GM19238 (cell line): Measurements from ENCODE around the gene ENOX2.

ENCODE experiments used
- DNase-seq: peaks from one replicate; pipeline ENCODE4 v3.0.0; 2011; ENCODE audit warnings: low spot score; ENCODE audit not compliant: insufficient read length

Gene ENOX2

GRCh38 chrX:130702867-130703707 is 199.9 kb downstream of the ENOX2 start:
- DNase-seq: no peak

DNA sequence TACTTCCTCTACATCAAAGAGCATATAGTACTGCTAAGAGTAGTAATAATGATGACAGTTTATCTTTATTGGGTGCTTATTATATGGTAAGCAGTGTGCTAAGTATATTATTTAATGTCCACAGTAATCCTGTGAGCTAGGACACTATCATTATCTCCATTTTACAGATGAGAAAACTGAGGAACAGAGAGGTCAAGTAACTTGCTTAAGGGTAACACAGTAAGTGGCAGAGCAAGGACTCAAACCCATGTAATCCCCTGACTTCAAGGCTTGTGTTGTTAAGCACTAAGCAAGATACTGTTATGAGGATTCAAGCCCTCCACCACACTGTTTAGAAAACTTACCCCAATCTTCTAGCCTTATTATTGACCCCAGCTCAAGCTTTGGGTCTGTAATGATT is 202.4 kb downstream of the ENOX2 start:
- no peak for DNase-seq

- no peak for DNase-seq
These were observed 203.4 kb downstream of the ENOX2 start for GRCh38 chrX:130699618-130700017.

GRCh38 chrX:130696542-130696941 is 206.5 kb downstream of the ENOX2 start:
- no peak for DNase-seq

DNA sequence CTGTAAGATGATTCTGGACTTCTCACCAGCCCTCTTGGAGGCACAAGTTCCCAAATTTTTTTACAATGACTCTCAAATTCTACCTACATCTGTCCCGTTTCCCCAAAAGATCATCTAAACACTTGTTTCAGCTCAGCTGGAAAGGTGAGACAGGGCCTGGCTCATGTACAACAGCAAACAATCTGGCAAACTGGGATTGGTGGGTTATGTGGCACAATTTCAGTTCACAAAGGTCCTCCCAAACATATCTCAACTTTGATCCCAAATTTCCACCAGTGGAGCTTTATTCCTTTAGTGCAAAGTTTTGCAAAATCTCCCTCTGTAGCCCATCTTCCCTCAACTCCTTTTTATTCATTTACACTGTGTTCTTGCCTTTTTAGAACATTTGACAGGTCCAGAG is 207.1 kb downstream of the ENOX2 start:
- DNase-seq: no peak

DNA sequence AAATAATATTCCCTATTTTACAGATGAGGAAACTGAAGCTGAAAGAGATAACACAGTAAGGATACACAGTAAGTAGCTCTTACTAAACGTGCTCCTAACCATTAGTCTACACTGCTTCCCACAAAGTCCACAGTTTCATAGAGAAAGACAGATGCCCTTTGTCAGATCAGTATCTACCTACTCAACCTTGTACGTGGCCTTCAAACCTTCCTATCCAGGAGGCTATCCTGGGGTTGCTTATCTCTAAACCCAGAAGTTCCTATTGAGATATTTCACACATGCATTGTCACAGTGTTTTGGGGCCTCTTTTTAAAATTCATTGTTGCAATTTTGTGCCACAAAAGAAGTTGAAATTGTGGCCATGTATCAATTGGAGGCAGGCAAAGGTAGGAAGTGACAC is 208.0 kb downstream of the ENOX2 start:
- DNase-seq: no peak

DNA sequence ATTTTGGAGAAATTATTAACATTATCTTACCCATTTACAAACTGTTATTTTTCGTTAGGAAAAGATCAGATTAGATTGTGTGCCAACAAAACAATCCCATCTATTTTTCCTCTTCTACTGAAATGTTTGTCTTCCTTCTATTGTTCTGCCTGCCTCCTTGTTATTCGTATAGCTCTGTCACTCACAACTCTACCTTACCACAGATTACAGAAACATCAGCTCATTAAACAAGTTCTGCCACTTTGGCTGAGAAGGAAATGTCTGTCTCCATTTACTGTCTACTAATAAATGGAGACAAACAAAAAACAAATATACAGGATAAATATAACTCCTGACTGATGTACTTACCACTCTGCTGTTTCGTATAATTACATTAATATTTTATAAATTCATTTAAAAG is 211.4 kb downstream of the ENOX2 start:
- DNase-seq: no peak

- DNase-seq: no peak
These were observed 214.6 kb downstream of the ENOX2 start for GRCh38 chrX:130688360-130688759.

DNA sequence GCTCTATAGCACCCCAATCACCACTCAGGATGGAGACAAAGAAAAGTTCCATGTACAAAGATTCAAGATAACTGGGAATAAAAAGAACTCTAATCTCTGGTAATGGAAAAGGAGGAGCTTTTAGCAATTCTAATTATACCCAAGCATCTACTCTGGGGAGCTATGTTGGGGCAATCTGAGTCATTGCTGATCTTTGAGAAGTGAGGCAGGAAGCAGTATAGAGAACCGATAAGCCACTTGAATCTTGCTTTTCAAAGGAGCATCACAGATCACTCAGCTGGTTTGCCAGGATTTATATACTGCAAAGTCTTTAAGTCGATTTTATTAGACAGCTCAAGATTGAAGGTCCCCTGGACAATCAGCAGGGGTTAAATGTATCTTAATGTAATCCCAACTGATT is 220.0 kb downstream of the ENOX2 start:
- no peak for DNase-seq

- DNase-seq: no peak
These were observed 222.6 kb downstream of the ENOX2 start for GRCh38 chrX:130680164-130681035.

DNA sequence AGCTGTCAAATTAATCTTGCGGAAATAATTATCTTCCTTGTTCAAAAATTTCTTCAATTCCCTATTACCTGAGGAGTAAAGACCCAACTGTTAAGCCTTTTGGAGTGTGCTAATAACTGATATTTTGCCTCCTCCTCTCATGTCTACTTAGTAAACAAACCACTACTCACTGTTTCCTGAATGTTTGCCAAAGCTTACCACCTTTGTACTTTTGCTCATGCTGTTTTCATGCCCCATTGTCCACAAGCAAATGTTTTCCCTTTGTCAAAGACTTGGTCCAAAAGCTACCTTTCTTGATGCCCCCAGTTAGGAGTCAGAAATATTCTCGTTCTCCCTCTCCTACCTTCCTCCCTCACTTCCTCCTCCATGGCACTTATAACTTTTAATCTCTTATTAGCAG is 226.1 kb downstream of the ENOX2 start:
- DNase-seq: no peak

DNA sequence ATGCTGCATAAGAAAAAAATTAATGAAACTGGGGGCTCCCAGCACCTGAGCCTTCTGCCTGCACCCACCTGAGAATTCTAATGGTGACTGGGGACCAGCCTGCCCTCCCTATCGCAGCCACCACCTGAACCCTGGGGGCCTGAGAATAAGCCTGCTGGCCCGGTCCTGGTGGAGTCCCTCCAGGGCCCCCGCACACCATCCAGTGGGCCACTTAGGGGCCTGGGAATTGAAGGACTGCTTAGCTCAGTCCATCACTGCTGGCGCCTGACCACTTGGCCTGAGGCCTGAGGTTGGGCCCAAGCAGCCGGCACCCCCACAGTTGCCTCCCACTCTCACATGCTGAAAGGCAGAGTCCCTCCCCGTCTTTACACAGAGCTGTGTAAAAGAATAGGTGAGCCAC is 230.8 kb downstream of the ENOX2 start:
- DNase-seq: no peak

GRCh38 chrX:130669233-130669632 is 233.8 kb downstream of the ENOX2 start:
- no peak for DNase-seq

- no peak for DNase-seq
These were observed 237.7 kb downstream of the ENOX2 start for GRCh38 chrX:130665263-130665662.

- DNase-seq: no peak
These were observed 244.7 kb downstream of the ENOX2 start for GRCh38 chrX:130658310-130658709.

DNA sequence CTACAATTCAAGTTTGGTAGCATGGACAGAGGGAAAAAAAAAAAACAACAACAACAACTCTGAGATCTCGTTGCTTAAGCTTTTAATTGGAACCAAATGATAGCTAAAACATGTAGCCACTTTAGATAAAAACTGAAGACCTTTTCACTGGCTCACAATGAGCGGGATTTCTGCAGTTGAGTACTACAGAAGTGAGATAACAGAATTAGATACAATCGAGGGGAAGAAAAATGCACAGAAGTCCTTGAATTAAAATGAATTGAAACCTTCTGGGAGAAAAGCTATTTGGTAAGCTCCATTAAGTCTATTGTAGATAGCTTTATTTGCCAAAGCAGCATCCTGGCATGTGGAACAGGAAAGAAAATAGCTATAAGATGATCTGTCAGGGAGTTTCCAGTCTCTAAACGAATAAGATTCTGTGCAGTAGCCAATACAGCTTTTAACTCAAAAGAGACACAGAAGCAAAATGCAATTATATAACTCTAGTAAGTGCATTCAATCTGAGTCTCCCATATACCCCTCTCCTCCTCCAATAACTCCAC is 248.5 kb downstream of the ENOX2 start:
- DNase-seq: no peak

DNA sequence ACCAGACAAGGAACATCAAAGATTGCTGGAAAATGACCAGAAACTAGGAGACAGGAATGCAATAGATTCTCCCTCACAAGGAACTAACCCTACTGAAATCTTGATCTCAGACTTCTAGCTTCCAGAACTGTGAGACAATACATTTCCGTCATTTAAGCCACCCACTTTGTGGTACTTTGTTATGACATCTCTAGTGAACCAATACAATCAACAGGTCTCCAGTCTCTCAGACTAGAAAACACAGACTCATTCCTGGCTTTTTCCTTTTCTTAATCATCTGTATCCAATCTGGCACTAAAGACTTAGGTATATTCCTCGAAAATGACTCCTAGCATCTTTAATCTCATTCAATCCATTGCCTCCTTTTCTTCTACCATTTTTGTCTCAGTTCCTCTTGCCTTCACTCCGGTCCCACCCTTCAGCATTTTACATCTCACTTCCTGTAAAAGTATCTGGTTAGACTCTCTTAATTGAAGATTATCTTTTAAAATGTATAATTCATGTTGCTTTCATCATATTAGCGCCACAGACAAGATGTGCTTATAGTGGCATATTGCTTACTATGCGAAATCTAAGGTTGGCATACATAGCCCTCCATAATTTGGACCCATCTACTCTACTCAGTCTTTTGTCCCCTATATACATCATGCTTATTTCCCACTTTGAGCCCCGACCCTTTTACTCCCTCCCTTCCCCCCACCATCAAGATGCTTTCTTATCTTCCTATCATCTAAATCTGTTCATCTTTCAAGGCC is 250.0 kb downstream of the ENOX2 start:
- no peak for DNase-seq

DNA sequence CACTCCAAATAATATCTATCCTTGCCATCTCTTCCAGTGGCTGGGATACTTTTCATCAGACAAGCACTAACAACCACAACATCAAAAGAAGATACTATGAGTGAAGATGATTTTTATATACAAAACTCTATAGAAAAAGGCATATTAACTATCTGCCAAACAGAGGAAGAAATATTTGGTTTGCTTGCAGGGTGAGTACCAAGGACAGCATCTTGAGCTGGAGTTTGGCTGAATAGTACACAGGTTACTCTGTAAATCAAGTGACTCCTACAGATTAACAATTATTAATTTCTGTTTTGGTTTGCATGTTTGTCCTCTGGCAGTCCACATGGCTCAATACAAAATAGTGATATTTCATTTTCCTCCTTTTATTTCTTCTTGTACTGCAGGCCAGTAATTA is 253.3 kb downstream of the ENOX2 start:
- no peak for DNase-seq

DNA sequence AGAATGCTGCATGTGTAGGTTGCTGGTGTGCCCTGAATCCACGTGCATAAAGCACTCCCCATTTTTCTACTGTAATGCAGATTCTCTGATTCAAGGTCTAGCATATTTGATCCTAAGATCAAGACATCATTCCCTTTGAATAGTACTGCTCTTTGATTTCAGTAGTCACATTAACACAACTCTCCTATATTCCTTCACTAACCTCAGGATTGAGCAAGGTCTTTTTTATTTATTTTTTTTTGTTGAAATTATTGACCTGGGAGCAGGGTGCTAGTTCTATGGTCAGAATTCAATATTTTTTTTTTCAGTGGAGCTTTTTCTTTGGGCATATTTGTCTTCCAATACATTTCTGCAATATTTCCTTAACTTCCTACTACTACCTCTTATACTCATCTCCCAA is 255.5 kb downstream of the ENOX2 start:
- no peak for DNase-seq

DNA sequence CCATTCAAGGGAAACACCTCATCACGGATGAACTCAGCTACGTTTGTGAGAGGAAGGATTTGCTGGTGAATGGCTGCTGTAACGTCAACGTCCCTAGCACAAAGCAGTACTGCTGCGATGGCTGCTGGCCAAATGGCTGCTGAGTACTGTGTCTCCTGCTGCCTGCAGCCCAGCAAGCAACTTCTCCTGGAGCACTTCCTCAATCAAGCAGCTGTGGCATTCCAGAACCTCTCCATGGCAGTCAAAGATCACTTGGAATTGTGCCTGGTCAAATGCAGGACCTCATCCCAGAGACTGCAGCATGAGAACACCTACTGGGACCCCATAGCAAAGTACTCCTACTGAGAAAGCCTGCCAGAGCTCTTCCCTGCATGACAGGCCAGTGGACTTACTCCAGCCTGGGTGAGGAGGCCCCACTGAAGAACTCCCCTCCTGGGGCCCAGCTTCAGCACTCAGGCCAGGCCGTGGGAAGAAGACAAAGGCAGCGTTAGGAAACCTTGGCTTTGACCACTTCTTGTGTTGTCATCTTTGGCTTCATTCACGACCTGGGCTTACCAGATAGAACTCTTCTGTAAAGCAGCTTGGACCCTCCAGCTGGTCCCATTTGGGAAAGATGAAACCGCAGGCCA is 256.9 kb downstream of the ENOX2 start:
- no peak for DNase-seq

DNA sequence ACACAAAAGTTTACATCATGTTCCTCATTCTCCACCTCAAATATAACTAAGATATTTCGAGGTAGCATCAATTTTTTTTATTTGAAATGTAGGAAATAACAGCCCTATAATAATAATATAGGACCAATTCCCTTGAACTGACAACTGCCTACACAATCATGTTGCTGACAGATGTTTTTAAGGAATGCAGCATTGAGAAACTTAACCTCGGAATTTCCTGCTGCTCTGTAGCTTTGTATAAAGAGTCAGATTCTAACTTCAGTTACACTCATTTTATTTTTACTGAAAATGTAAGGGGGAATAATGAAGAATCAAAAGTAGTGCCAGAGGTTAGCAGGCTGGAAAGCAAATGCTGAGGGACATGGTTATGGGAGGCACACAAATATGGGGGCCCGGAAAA is 265.4 kb downstream of the ENOX2 start:
- DNase-seq: no peak
